DND-41 (cell line): ENCODE results near the gene BAHCC1.

Source experiments
- ATAC-seq: fragments of 200-7000 bp; cut with Tn5 transposase; 3 replicates; pipeline ENCODE4 v1.9.1; 2021; ENCODE audit warnings: low read depth; ENCODE audit not compliant: insufficient read depth
- DNase-seq: peaks from one replicate; pipeline ENCODE4 v3.0.0-alpha.2; 2020
- H2AFZ ChIP-seq: 2 replicates; pipeline ENCODE4 v1.6.0; 2012; ENCODE audit warnings: low read depth, low read length
- H3K27ac ChIP-seq: 2 replicates; pipeline ENCODE4 v1.5.1; 2012; ENCODE audit warnings: low read length, inconsistent platforms
- H3K27me3 ChIP-seq: fragments of 200-600 bp; sonication (generic); 2 replicates; pipeline ENCODE4 v1.6.0; 2012; ENCODE audit warnings: low read length, mild to moderate bottlenecking, inconsistent platforms; ENCODE audit not compliant: insufficient read depth, poor library complexity
- H3K36me3 ChIP-seq: 2 replicates; pipeline ENCODE4 v1.5.1; 2012; ENCODE audit warnings: low read length, inconsistent platforms; ENCODE audit not compliant: insufficient read depth
- H3K4me1 ChIP-seq: 2 replicates; pipeline ENCODE4 v1.5.1; 2012; ENCODE audit warnings: mild to moderate bottlenecking, low read length; ENCODE audit not compliant: insufficient read depth
- H3K4me2 ChIP-seq: 2 replicates; pipeline ENCODE4 v1.6.0; 2012; ENCODE audit warnings: mild to moderate bottlenecking, moderate library complexity, low read length, inconsistent platforms; ENCODE audit not compliant: insufficient read depth
- H3K4me3 ChIP-seq, 2 experiments: fragments of 200-600 bp in 1 of 2; shearing (Covaris generic) in 1 of 2; 2 replicates each; pipeline ENCODE4 v1.5.1; 2012 to 2016; ENCODE audit warnings: inconsistent platforms in 2 of 2, low read length in 2 of 2, mild to moderate bottlenecking in 2 of 2, low read depth in 1 of 2, moderate library complexity in 1 of 2
- H3K79me2 ChIP-seq: 2 replicates; pipeline ENCODE4 v1.6.0; 2012; ENCODE audit warnings: low read length, inconsistent platforms; ENCODE audit not compliant: insufficient read depth
- H3K9ac ChIP-seq: 2 replicates; pipeline ENCODE4 v1.6.0; 2012; ENCODE audit warnings: low read depth, mild to moderate bottlenecking, inconsistent platforms, low read length, moderate library complexity
- H3K9me3 ChIP-seq: 2 replicates; pipeline ENCODE4 v1.5.1; 2012; ENCODE audit warnings: low read length, moderate library complexity, mild to moderate bottlenecking, inconsistent platforms; ENCODE audit not compliant: insufficient read depth, severe bottlenecking
- H4K20me1 ChIP-seq: 2 replicates; pipeline ENCODE4 v1.6.0; 2012; ENCODE audit warnings: low read length; ENCODE audit not compliant: insufficient read depth
- CTCF ChIP-seq: IDR thresholded peaks from 2 replicates; pipeline ENCODE4 v1.5.1; 2012; ENCODE audit warnings: borderline replicate concordance, low read length, moderate library complexity, mild to moderate bottlenecking; ENCODE audit not compliant: poor library complexity, severe bottlenecking; ENCODE audit errors: extremely low read depth
- EZH2 ChIP-seq: IDR thresholded peaks from 3 replicates; pipeline ENCODE4 v1.6.1; 2012; ENCODE audit warnings: borderline replicate concordance, low read depth, mild to moderate bottlenecking, moderate library complexity, low read length, inconsistent platforms; ENCODE audit not compliant: severe bottlenecking

BAHCC1 gene

GRCh38 chr17:81412490-81413093 lies 17.3 kb downstream of the BAHCC1 start:
- H3K9ac ChIP-seq: no peak overlapping the region
- H3K4me3 ChIP-seq: no peak overlapping the region
- no peaks in the 10 kb centered on the region for H3K27me3 ChIP-seq
- no peak overlapping the region for H3K27ac ChIP-seq
- H3K4me1 ChIP-seq: no peaks in the 10 kb centered on the region
- H3K79me2 ChIP-seq: no peaks in the 10 kb centered on the region
- no peak for TF ChIP-seq EZH2
- no peak for TF ChIP-seq CTCF
- peaks cover 31% of the 10 kb centered on the region for H4K20me1 ChIP-seq
- H3K4me2 ChIP-seq: no peak overlapping the region
- no peak for ATAC-seq
- no peak overlapping the region for H2AFZ ChIP-seq
- no peaks in the 10 kb centered on the region for H3K36me3 ChIP-seq
- DNase-seq: no peak
- H3K9me3 ChIP-seq: no peaks in the 10 kb centered on the region

GRCh38 chr17:81413497-81414135 lies 18.4 kb downstream of the BAHCC1 start:
- H3K27ac ChIP-seq: no peak overlapping the region
- H4K20me1 ChIP-seq: peaks cover 35% of the 10 kb centered on the region
- H3K4me3 ChIP-seq: no peak overlapping the region
- no peak overlapping the region for H3K9ac ChIP-seq
- DNase-seq (no peak), ATAC-seq (no peak)
- H3K4me1 ChIP-seq: no peaks in the 10 kb centered on the region
- H3K9me3 ChIP-seq: no peaks in the 10 kb centered on the region
- H3K79me2 ChIP-seq: no peaks in the 10 kb centered on the region
- no peak overlapping the region for H2AFZ ChIP-seq
- H3K27me3 ChIP-seq: no peaks in the 10 kb centered on the region
- no peaks in the 10 kb centered on the region for H3K36me3 ChIP-seq
- no peak overlapping the region for H3K4me2 ChIP-seq
- TF ChIP-seq EZH2: no peak
- no peak for TF ChIP-seq CTCF

- Histone ChIP-seq H3K9ac (no peak overlapping the region), H3K4me1 (no peaks in the 10 kb centered on the region; the same call in 1 of the 2 replicates), H3K27me3 (no peaks in the 10 kb centered on the region), H3K36me3 (no peaks in the 10 kb centered on the region), H4K20me1 (peaks cover 36% of the 10 kb centered on the region), H3K4me3 (no peak overlapping the region), H3K79me2 (no peaks in the 10 kb centered on the region), H3K27ac (no peak overlapping the region), H3K4me2 (no peak overlapping the region), H3K9me3 (no peaks in the 10 kb centered on the region), H2AFZ (no peak overlapping the region)
- TF ChIP-seq EZH2 (no peak), CTCF (no peak)
- DNase-seq (no peak), ATAC-seq (no peak)
These were observed 19.7 kb downstream of the BAHCC1 start for GRCh38 chr17:81414756-81415516.
